GM21367 (cell line): ENCODE results near the gene ZNF134.

ENCODE experiments used
- ATAC-seq: cut with Tn5 transposase; IDR thresholded peaks from one replicate; pipeline ENCODE4 v1.9.1; 2021; ENCODE audit not compliant: unreplicated experiment

Gene ZNF134

GRCh38 chr19:57637379-57637778 lies 23.3 kb downstream of the ZNF134 start:
- no peak for ATAC-seq

GRCh38 chr19:57641715-57642234 lies 27.7 kb downstream of the ZNF134 start:
- no peak for ATAC-seq

GRCh38 chr19:57642396-57643046 lies 28.5 kb downstream of the ZNF134 start:
- ATAC-seq = no peak

GRCh38 chr19:57643734-57644133 lies 29.7 kb downstream of the ZNF134 start:
- ATAC-seq = no peak

- ATAC-seq = no peak
Observed at GRCh38 chr19:57648331-57649003, 34.4 kb downstream of the ZNF134 start.

- no peak for ATAC-seq
Observed at GRCh38 chr19:57651654-57651996, 37.6 kb downstream of the ZNF134 start.

GRCh38 chr19:57653689-57654088 lies 39.6 kb downstream of the ZNF134 start:
- ATAC-seq = no peak

- no peak for ATAC-seq
Observed at GRCh38 chr19:57655443-57655842, 41.4 kb downstream of the ZNF134 start.

GRCh38 chr19:57656346-57656745 lies 42.3 kb downstream of the ZNF134 start:
- no peak for ATAC-seq

- ATAC-seq = no peak
Observed at GRCh38 chr19:57664269-57665127, 50.5 kb downstream of the ZNF134 start.

GRCh38 chr19:57665261-57665806 lies 51.3 kb downstream of the ZNF134 start:
- ATAC-seq = no peak

GRCh38 chr19:57667228-57667627 lies 53.2 kb downstream of the ZNF134 start:
- ATAC-seq = no peak

- ATAC-seq = no peak
Observed at GRCh38 chr19:57668635-57669034, 54.6 kb downstream of the ZNF134 start, which contains the start of gene ZSCAN4. Gene ZSCAN4 (plus strand): TSS chr19:57668935. CDS start chr19:57676146, 7,211 bp downstream.

- no peak for ATAC-seq
Observed at GRCh38 chr19:57671124-57671895, 57.3 kb downstream of the ZNF134 start.

GRCh38 chr19:57672466-57672865 lies 58.4 kb downstream of the ZNF134 start:
- ATAC-seq = no peak
